ENCODE data around the gene IGBP1.
"Not testable (repeated sequence)": the region's sequence is repeated elsewhere in the genome, so short reads cannot be mapped to it uniquely, and the experiment has no call there.

The IGBP1 gene

GRCh38 chrX:70168238-70169188, 35.3 kb downstream of the IGBP1 start:
- DNase-seq, result no peak

- DNase-seq, result no peak
These were observed 36.0 kb downstream of the IGBP1 start for GRCh38 chrX:70169281-70169680.

GRCh38 chrX:70171624-70172023, 38.4 kb downstream of the IGBP1 start:
- no peak for DNase-seq

- DNase-seq, result no peak
These were observed 39.0 kb downstream of the IGBP1 start for GRCh38 chrX:70172221-70172620.

GRCh38 chrX:70172964-70173363, 39.7 kb downstream of the IGBP1 start:
- no peak for DNase-seq

- DNase-seq, result no peak
These were observed 41.5 kb downstream of the IGBP1 start for GRCh38 chrX:70174754-70175153.

GRCh38 chrX:70175338-70175737, 42.1 kb downstream of the IGBP1 start:
- DNase-seq, result no peak

- DNase-seq, result no peak
These were observed 43.8 kb downstream of the IGBP1 start, which contains the start of gene DGAT2L6 for GRCh38 chrX:70176938-70177533. DGAT2L6 (plus strand) TSS chrX:70177483; CDS start chrX:70177583, 100 bp downstream.

GRCh38 chrX:70183091-70183490, 49.8 kb downstream of the IGBP1 start:
- no peak for DNase-seq

- no peak for DNase-seq
These were observed 57.0 kb downstream of the IGBP1 start for GRCh38 chrX:70190225-70190624.

GRCh38 chrX:70196961-70197720, 63.9 kb downstream of the IGBP1 start:
- DNase-seq, result peak; percentile 23

- no peak for DNase-seq
These were observed 68.5 kb downstream of the IGBP1 start for GRCh38 chrX:70201732-70202131.

- no peak for DNase-seq
These were observed 75.2 kb downstream of the IGBP1 start for GRCh38 chrX:70208479-70208878.

GRCh38 chrX:70209570-70209969, 76.3 kb downstream of the IGBP1 start:
- not testable (repeated sequence) for DNase-seq

All from NCI-H1417 treated with DMSO at 0.1 percent for 48 hours (cell line).